ENCODE results near the gene RSPO4. TPM values are rescaled to one million over a fixed set of nuclear protein-coding genes. Genes with fewer than 3 reads are reported as not detected.

The RSPO4 gene
- total RNA-seq, 2 experiments from 2014 or later: not detected

DNA sequence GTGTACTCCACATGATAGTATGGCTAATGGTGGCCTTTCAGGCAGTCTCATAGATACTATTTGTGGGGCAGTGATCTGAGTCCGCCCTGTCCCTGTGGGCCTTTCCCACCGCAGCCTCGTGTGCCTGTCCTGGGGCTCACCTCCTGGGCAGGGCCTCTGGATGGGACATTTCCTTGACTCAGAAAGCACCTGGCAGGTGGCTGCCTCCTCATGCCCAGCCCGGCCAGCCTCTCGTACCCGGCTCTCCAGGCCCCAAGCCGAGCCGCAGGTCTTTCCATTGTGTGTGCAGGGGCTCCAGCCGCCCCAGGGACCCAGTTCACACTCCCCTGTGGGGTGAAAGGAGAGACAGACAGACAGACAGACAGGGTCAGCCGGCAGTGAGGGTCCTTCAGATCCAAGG, 38.3 kb downstream of the RSPO4 start:
- no TSS peak for BruUV-seq (replicated peaks)
- H3K9me2 ChIP-seq (ENCODE audit: insufficient read depth, low read length): no peaks in the 10 kb centered on the region
- TF ChIP-seq EZH2phosphoT487 (IDR thresholded peaks at IDR 0.05; ENCODE audit: borderline replicate concordance, low read depth, low read length): no peak
- TF ChIP-seq, protein P1, sequence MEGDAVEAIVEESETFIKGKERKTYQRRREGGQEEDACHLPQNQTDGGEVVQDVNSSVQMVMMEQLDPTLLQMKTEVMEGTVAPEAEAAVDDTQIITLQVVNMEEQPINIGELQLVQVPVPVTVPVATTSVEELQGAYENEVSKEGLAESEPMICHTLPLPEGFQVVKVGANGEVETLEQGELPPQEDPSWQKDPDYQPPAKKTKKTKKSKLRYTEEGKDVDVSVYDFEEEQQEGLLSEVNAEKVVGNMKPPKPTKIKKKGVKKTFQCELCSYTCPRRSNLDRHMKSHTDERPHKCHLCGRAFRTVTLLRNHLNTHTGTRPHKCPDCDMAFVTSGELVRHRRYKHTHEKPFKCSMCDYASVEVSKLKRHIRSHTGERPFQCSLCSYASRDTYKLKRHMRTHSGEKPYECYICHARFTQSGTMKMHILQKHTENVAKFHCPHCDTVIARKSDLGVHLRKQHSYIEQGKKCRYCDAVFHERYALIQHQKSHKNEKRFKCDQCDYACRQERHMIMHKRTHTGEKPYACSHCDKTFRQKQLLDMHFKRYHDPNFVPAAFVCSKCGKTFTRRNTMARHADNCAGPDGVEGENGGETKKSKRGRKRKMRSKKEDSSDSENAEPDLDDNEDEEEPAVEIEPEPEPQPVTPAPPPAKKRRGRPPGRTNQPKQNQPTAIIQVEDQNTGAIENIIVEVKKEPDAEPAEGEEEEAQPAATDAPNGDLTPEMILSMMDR (conservative IDR thresholded peaks at IDR 0.05; ENCODE audit: low read length): no peak
- no peak overlapping the region for H3K27ac ChIP-seq (ENCODE audit: low read depth, low read length, poor library complexity, severe bottlenecking)
- ChIA-PET CTCF (ENCODE audit: unreplicated experiment) (no interaction called here), POLR2A (no interaction called here)
- no peak overlapping the region for H3K4me2 ChIP-seq (ENCODE audit: low read length)
- H2AFZ ChIP-seq (ENCODE audit: low read length): no peak overlapping the region
- no peak overlapping the region for H3K4me3 ChIP-seq (ENCODE audit: low read depth, low read length, poor library complexity, severe bottlenecking)
- intact Hi-C loops (cut with micrococcal nuclease; ENCODE audit: unreplicated experiment): no loop called here
- no peaks in the 10 kb centered on the region for H3K36me3 ChIP-seq (ENCODE audit: insufficient read depth, low read length)
- no peaks in the 10 kb centered on the region for H3K79me2 ChIP-seq (ENCODE audit: insufficient read depth, low read depth, low read length)
- no peaks in the 10 kb centered on the region for H4K20me1 ChIP-seq (ENCODE audit: insufficient read depth, low read length)
- no peak for DNase-seq (ENCODE audit: low spot score)
- H3K4me1 ChIP-seq (ENCODE audit: insufficient read depth, low read length, poor library complexity, severe bottlenecking): no peaks in the 10 kb centered on the region
- H3K9me3 ChIP-seq (ENCODE audit: low read length): no peaks in the 10 kb centered on the region

DNA sequence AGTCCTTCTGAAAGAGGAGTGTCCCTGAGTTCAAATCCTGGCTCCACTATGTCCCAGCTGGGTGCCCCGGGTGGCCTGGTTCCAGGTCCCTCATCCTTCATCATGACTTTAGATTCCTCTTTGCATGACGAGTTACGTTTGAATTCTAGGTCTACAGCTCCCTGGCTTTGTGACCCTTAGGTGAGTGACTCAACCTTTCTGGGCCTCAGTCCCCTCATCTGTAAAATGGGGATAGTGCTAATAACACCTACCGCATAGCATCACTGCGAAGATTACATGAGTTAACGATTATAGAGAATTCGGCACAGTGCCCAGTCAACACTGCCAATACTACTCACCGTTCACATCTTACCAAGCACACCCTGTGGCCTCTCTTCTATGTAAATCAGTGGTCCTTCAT, 39.4 kb downstream of the RSPO4 start:
- ChIA-PET CTCF (ENCODE audit: unreplicated experiment) (no interaction called here), POLR2A (no interaction called here)
- DNase-seq (ENCODE audit: low spot score): no peak
- no peak overlapping the region for H2AFZ ChIP-seq (ENCODE audit: low read length)
- BruUV-seq (replicated peaks): no TSS peak
- no peaks in the 10 kb centered on the region for H3K36me3 ChIP-seq (ENCODE audit: insufficient read depth, low read length)
- H3K27ac ChIP-seq (ENCODE audit: low read depth, low read length, poor library complexity, severe bottlenecking): no peak overlapping the region
- H3K79me2 ChIP-seq (ENCODE audit: insufficient read depth, low read depth, low read length): no peaks in the 10 kb centered on the region
- no peaks in the 10 kb centered on the region for H3K9me3 ChIP-seq (ENCODE audit: low read length)
- no peaks in the 10 kb centered on the region for H4K20me1 ChIP-seq (ENCODE audit: insufficient read depth, low read length)
- intact Hi-C loops (cut with micrococcal nuclease; ENCODE audit: unreplicated experiment): no loop called here
- H3K4me1 ChIP-seq (ENCODE audit: insufficient read depth, low read length, poor library complexity, severe bottlenecking): no peaks in the 10 kb centered on the region
- H3K4me2 ChIP-seq (ENCODE audit: low read length): no peak overlapping the region
- TF ChIP-seq EZH2phosphoT487 (IDR thresholded peaks at IDR 0.05; ENCODE audit: borderline replicate concordance, low read depth, low read length): no peak
- TF ChIP-seq, protein P1 (conservative IDR thresholded peaks at IDR 0.05; ENCODE audit: low read length): no peak
- H3K4me3 ChIP-seq (ENCODE audit: low read depth, low read length, poor library complexity, severe bottlenecking): no peak overlapping the region
- H3K9me2 ChIP-seq (ENCODE audit: insufficient read depth, low read length): no peaks in the 10 kb centered on the region

GRCh38 chr20:962223-962622, 39.9 kb downstream of the RSPO4 start:
- no peaks in the 10 kb centered on the region for H3K79me2 ChIP-seq (ENCODE audit: insufficient read depth, low read depth, low read length)
- no peaks in the 10 kb centered on the region for H3K9me3 ChIP-seq (ENCODE audit: low read length)
- no peak for DNase-seq (ENCODE audit: low spot score)
- H4K20me1 ChIP-seq (ENCODE audit: insufficient read depth, low read length): no peaks in the 10 kb centered on the region
- ChIA-PET POLR2A (no interaction called here), CTCF (ENCODE audit: unreplicated experiment) (no interaction called here)
- no peak overlapping the region for H3K27ac ChIP-seq (ENCODE audit: low read depth, low read length, poor library complexity, severe bottlenecking)
- BruUV-seq (replicated peaks): no TSS peak
- H3K9me2 ChIP-seq (ENCODE audit: insufficient read depth, low read length): no peaks in the 10 kb centered on the region
- no peaks in the 10 kb centered on the region for H3K4me1 ChIP-seq (ENCODE audit: insufficient read depth, low read length, poor library complexity, severe bottlenecking)
- no peak overlapping the region for H3K4me2 ChIP-seq (ENCODE audit: low read length)
- intact Hi-C loops (cut with micrococcal nuclease; ENCODE audit: unreplicated experiment): no loop called here
- no peaks in the 10 kb centered on the region for H3K36me3 ChIP-seq (ENCODE audit: insufficient read depth, low read length)
- TF ChIP-seq, protein P1 (conservative IDR thresholded peaks at IDR 0.05; ENCODE audit: low read length): no peak
- no peak for TF ChIP-seq EZH2phosphoT487 (IDR thresholded peaks at IDR 0.05; ENCODE audit: borderline replicate concordance, low read depth, low read length)
- H2AFZ ChIP-seq (ENCODE audit: low read length): no peak overlapping the region
- H3K4me3 ChIP-seq (ENCODE audit: low read depth, low read length, poor library complexity, severe bottlenecking): no peak overlapping the region

Measured in OCI-LY7 (cell line).